Measurements from ENCODE around the gene MYO1E. TPM values are rescaled to one million over a fixed set of nuclear protein-coding genes. Genes with fewer than 3 reads are reported as not detected.

MYO1E gene
- total and polyA plus RNA-seq, 2 of the 8 experiments (the other 6 are each of a cell fraction or from before 2014, with no cell fraction given) = 19.6 to 142 TPM

- Histone ChIP-seq H3K4me1 (replicated peaks in 1 of 4; ENCODE audit: control insufficient read depth in 3 of 4, insufficient read depth in 4 of 4, low read length in 3 of 4) (peaks cover 2 to 13% (median 9%) of the 10 kb centered on the region in 4 experiments; a peak in 5 of 7 replicates), H3K79me2 (ENCODE audit: control insufficient read depth in 1 of 2, insufficient read depth in 2 of 2, low read length in 2 of 2) (peaks cover 4 to 76% of the 10 kb centered on the region in 2 experiments), H3K79me1 (ENCODE audit: low read depth, low read length) (peaks cover 10% of the 10 kb centered on the region), H3K4me3 (ENCODE audit: extremely low read depth in 1 of 4, insufficient read depth in 2 of 4, low read depth in 3 of 4, low read length in 4 of 4) (no peak overlapping the region), H2BK20ac (ENCODE audit: low read length) (no peak overlapping the region), H4K20me1 (replicated peaks in 1 of 2; ENCODE audit: control insufficient read depth in 1 of 2, insufficient read depth in 2 of 2, low read length in 2 of 2) (peaks cover 0 to 9% of the 10 kb centered on the region in 2 experiments), H3K27me3 (replicated peaks in 1 of 4; ENCODE audit: control insufficient read depth in 3 of 4, extremely low read depth in 1 of 4, insufficient read depth in 3 of 4, low read length in 3 of 4) (no peaks in the 10 kb centered on the region), H2BK15ac (ENCODE audit: low read length) (no peak overlapping the region), H4K8ac (ENCODE audit: extremely low read depth, insufficient read depth, low read length) (no peak overlapping the region), H4K5ac (ENCODE audit: insufficient read length, low read depth, low read length) (no peak overlapping the region), H3K36me3 (ENCODE audit: control insufficient read depth in 2 of 4, insufficient read depth in 4 of 4, low read length in 3 of 4) (no peaks in the 10 kb centered on the region), H2AFZ (ENCODE audit: low read length) (no peak overlapping the region), H3K9ac (replicated peaks in 1 of 4; ENCODE audit: extremely low read depth in 1 of 4, low read depth in 3 of 4, low read length in 3 of 4) (no peak overlapping the region), H4K91ac (replicated peaks; ENCODE audit: insufficient read length, low read length) (no peak overlapping the region), H3K4me2 (ENCODE audit: insufficient read depth in 1 of 2, low read depth in 2 of 2, low read length in 2 of 2) (no peak overlapping the region), H3K23ac (ENCODE audit: insufficient read length) (no peak overlapping the region), H2BK5ac (ENCODE audit: low read depth, low read length) (no peak overlapping the region), H3K18ac (ENCODE audit: extremely low read depth, low read length) (no peak overlapping the region), H2BK12ac (ENCODE audit: low read depth, low read length) (no peak overlapping the region), H3K27ac (ENCODE audit: low read depth, low read length) (no peak overlapping the region), H2BK120ac (replicated peaks; ENCODE audit: low read depth, low read length) (no peak overlapping the region), H3K56ac (replicated peaks; ENCODE audit: insufficient read length, low read depth, low read length) (no peak overlapping the region), H3K14ac (ENCODE audit: insufficient read length) (no peak overlapping the region), H2AK5ac (ENCODE audit: low read depth, low read length) (no peak overlapping the region), H3K4ac (replicated peaks; ENCODE audit: insufficient read length, low read depth, low read length) (no peak overlapping the region), H3K23me2 (ENCODE audit: low read depth, low read length) (no peaks in the 10 kb centered on the region), H3K9me3 (ENCODE audit: insufficient read depth in 2 of 2, low read depth in 1 of 2, low read length in 1 of 2) (no peaks in the 10 kb centered on the region)
- DNase-seq (ENCODE audit: low read depth in 1 of 2, low spot score in 2 of 2) = no peak
- POLR2A ChIA-PET (ENCODE audit: partially characterized antibody) = interaction anchor here (1.0 kb wide), 1 partner anchor 10 kb away, joined by 3 read pairs; no protein-coding TSS in a partner anchor
- WGBS, 2 experiments (ENCODE audit: extremely low coverage in 1 of 2, insufficient coverage in 1 of 2, insufficient read length in 1 of 2, insufficient replicate concordance in 2 of 2, low coverage in 1 of 2, low lambda C conversion rate in 2 of 2, missing lambda C conversion rate in 1 of 2) = 83% methylated on average over 7 of the region's 7 CpGs; no CpG with 5 or more reads in 1 of the 2 experiments
- FAIRE-seq = no peak
- CTCF ChIA-PET (ENCODE audit: partially characterized antibody) = no interaction called here
- TF ChIP-seq SUZ12 (IDR thresholded peaks at IDR 0.05; ENCODE audit: low read length) (no peak), SP1 (IDR thresholded peaks at IDR 0.05; ENCODE audit: low read depth, low read length) (no peak), KDM4A (IDR thresholded peaks at IDR 0.05; ENCODE audit: low read depth, low read length, severe bottlenecking) (no peak), CTBP2 (IDR thresholded peaks at IDR 0.05; ENCODE audit: borderline replicate concordance, insufficient read depth, insufficient read length, low read length) (no peak)
Measured at GRCh38 chr15:59312205-59312604, 60.5 kb downstream of the MYO1E start.
